ENCODE data around the gene ABTB2. TPM values are rescaled to one million over a fixed set of nuclear protein-coding genes. Genes with fewer than 3 reads are reported as not detected.

Gene ABTB2
- polyA plus RNA-seq, 1 donor from 2014 or later = 0.68 TPM

DNA sequence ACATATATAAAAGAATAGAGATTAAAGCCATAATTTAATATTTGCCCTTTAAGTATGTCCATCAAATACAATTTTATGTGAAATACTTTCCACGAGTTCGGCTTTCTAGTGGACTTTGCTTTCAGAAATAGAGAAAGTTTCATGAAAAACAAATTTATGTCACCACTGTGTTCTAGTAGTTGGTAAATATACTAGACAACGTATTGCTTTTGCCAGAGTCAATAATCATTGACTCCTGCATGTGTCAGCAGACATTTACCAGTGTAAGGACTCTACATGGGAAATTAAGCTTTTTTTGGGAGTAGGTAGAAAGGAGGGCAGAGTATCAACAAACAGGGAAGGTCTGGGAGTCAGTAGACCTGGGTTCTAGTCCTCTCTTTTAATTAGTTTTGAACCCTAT, 48.6 kb upstream of the ABTB2 start:
- Histone ChIP-seq H4K20me1 (ENCODE audit: insufficient read depth) (no peaks in the 10 kb centered on the region), H3K9me3 (ENCODE audit: low read length) (no peaks in the 10 kb centered on the region), H3K36me3 (ENCODE audit: insufficient read depth, low read length) (no peaks in the 10 kb centered on the region), H3K9me2 (ENCODE audit: insufficient read depth, low read length) (no peaks in the 10 kb centered on the region), H3K27ac (ENCODE audit: low read length) (no peak overlapping the region), H2AFZ (ENCODE audit: low read depth, low read length) (no peak overlapping the region), H3K9ac (ENCODE audit: low read length) (no peak overlapping the region), H3K27me3 (ENCODE audit: insufficient read depth, low read depth, low read length) (no peaks in the 10 kb centered on the region), H3F3A (ENCODE audit: insufficient read depth, low read length, poor library complexity, severe bottlenecking) (no peaks in the 10 kb centered on the region), H3K4me2 (ENCODE audit: low read length) (no peak overlapping the region), H3K79me2 (replicated peaks; ENCODE audit: insufficient read depth, low read length) (no peaks in the 10 kb centered on the region), H3K4me3 (ENCODE audit: low read length) (no peak overlapping the region)
- TF ChIP-seq TAF1 (IDR thresholded peaks at IDR 0.05; ENCODE audit: low read depth) (no peak), POLR2AphosphoS5 (IDR thresholded peaks at IDR 0.05) (no peak), RAD21 (conservative IDR thresholded peaks at IDR 0.05) (no peak), EP300 (conservative IDR thresholded peaks at IDR 0.05; ENCODE audit: poor library complexity, severe bottlenecking) (no peak), EZH2 (IDR thresholded peaks at IDR 0.05; ENCODE audit: borderline replicate concordance, insufficient read depth, low read length, poor library complexity, severe bottlenecking) (no peak), SMC3 (conservative IDR thresholded peaks at IDR 0.05; ENCODE audit: poor library complexity) (no peak), MXI1 (conservative IDR thresholded peaks at IDR 0.05; ENCODE audit: poor library complexity, severe bottlenecking) (no peak)
- TF ChIP-seq, protein P1, sequence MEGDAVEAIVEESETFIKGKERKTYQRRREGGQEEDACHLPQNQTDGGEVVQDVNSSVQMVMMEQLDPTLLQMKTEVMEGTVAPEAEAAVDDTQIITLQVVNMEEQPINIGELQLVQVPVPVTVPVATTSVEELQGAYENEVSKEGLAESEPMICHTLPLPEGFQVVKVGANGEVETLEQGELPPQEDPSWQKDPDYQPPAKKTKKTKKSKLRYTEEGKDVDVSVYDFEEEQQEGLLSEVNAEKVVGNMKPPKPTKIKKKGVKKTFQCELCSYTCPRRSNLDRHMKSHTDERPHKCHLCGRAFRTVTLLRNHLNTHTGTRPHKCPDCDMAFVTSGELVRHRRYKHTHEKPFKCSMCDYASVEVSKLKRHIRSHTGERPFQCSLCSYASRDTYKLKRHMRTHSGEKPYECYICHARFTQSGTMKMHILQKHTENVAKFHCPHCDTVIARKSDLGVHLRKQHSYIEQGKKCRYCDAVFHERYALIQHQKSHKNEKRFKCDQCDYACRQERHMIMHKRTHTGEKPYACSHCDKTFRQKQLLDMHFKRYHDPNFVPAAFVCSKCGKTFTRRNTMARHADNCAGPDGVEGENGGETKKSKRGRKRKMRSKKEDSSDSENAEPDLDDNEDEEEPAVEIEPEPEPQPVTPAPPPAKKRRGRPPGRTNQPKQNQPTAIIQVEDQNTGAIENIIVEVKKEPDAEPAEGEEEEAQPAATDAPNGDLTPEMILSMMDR (IDR thresholded peaks at IDR 0.05; ENCODE audit: poor library complexity, severe bottlenecking) = no peak
- TF ChIP-seq, protein P2, sequence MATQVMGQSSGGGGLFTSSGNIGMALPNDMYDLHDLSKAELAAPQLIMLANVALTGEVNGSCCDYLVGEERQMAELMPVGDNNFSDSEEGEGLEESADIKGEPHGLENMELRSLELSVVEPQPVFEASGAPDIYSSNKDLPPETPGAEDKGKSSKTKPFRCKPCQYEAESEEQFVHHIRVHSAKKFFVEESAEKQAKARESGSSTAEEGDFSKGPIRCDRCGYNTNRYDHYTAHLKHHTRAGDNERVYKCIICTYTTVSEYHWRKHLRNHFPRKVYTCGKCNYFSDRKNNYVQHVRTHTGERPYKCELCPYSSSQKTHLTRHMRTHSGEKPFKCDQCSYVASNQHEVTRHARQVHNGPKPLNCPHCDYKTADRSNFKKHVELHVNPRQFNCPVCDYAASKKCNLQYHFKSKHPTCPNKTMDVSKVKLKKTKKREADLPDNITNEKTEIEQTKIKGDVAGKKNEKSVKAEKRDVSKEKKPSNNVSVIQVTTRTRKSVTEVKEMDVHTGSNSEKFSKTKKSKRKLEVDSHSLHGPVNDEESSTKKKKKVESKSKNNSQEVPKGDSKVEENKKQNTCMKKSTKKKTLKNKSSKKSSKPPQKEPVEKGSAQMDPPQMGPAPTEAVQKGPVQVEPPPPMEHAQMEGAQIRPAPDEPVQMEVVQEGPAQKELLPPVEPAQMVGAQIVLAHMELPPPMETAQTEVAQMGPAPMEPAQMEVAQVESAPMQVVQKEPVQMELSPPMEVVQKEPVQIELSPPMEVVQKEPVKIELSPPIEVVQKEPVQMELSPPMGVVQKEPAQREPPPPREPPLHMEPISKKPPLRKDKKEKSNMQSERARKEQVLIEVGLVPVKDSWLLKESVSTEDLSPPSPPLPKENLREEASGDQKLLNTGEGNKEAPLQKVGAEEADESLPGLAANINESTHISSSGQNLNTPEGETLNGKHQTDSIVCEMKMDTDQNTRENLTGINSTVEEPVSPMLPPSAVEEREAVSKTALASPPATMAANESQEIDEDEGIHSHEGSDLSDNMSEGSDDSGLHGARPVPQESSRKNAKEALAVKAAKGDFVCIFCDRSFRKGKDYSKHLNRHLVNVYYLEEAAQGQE (IDR thresholded peaks at IDR 0.05; ENCODE audit: borderline replicate concordance) = no peak

DNA sequence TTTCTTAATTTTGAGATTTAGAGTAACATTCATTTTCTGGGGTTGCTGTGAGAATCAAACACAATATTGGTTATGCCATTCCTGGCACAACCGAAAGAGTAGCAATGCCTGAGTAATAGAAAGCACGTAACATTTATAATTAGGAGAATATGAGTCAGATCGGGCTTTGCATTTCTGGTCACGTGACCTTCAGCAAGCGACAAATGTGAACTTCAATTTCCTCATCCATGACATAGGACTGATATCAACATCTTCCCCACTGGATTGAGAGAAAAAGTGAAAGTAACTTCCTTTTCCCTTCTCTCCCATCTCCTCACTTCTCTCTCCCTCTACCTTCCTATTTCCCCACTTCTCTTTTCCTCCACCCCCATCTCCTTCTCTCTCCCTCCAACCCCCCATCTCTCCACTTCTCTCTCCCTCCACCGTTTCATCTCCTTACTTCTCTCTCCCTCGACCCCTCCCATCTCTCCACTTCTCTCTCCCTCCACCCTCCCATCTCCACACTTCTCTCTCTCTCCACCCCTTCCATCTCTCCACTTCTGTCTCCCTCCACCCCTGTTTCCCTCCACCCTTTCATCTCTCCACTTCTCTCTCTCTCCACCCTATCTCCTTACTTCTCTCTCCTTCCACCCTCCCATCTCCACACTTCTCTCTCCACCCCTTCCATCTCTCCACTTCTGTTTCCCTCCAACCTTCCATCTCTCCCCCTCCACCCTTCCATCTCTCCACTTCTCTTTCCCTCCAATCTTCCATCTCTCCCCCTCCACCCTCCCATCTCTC, 47.5 kb upstream of the ABTB2 start:
- no peak overlapping the region for H3K27ac ChIP-seq (ENCODE audit: low read length)
- H3K4me3 ChIP-seq (ENCODE audit: low read length) = no peak overlapping the region
- TF ChIP-seq RAD21 (conservative IDR thresholded peaks at IDR 0.05) (no peak), EP300 (conservative IDR thresholded peaks at IDR 0.05; ENCODE audit: poor library complexity, severe bottlenecking) (no peak), POLR2AphosphoS5 (IDR thresholded peaks at IDR 0.05) (no peak), TAF1 (IDR thresholded peaks at IDR 0.05; ENCODE audit: low read depth) (no peak), EZH2 (IDR thresholded peaks at IDR 0.05; ENCODE audit: borderline replicate concordance, insufficient read depth, low read length, poor library complexity, severe bottlenecking) (no peak), SMC3 (conservative IDR thresholded peaks at IDR 0.05; ENCODE audit: poor library complexity) (no peak), MXI1 (conservative IDR thresholded peaks at IDR 0.05; ENCODE audit: poor library complexity, severe bottlenecking) (no peak)
- TF ChIP-seq, protein P2 (IDR thresholded peaks at IDR 0.05; ENCODE audit: borderline replicate concordance) = no peak
- TF ChIP-seq, protein P1 (IDR thresholded peaks at IDR 0.05; ENCODE audit: poor library complexity, severe bottlenecking) = no peak
- no peaks in the 10 kb centered on the region for H3K27me3 ChIP-seq (ENCODE audit: insufficient read depth, low read depth, low read length)
- H4K20me1 ChIP-seq (ENCODE audit: insufficient read depth) = no peaks in the 10 kb centered on the region
- no peak overlapping the region for H3K9ac ChIP-seq (ENCODE audit: low read length)
- peaks cover under 1% of the 10 kb centered on the region for H3K9me3 ChIP-seq (ENCODE audit: low read length)
- H3K36me3 ChIP-seq (ENCODE audit: insufficient read depth, low read length) = no peaks in the 10 kb centered on the region
- H3K4me2 ChIP-seq (ENCODE audit: low read length) = no peak overlapping the region
- no peaks in the 10 kb centered on the region for H3K9me2 ChIP-seq (ENCODE audit: insufficient read depth, low read length)
- H3K79me2 ChIP-seq (replicated peaks; ENCODE audit: insufficient read depth, low read length) = no peaks in the 10 kb centered on the region
- no peak overlapping the region for H2AFZ ChIP-seq (ENCODE audit: low read depth, low read length)
- no peaks in the 10 kb centered on the region for H3F3A ChIP-seq (ENCODE audit: insufficient read depth, low read length, poor library complexity, severe bottlenecking)

All from neural cell (in vitro differentiated cells).